Fibroblast of villous mesenchyme (primary cell): ENCODE measurements around the gene NANOS3. TPM values are rescaled to one million over a fixed set of nuclear protein-coding genes. Genes with fewer than 3 reads are reported as not detected.
"Not testable (repeated sequence)": the region's sequence is repeated elsewhere in the genome, so short reads cannot be mapped to it uniquely, and the experiment has no call there.

Experiments
- DNase-seq: peaks from one replicate; pipeline ENCODE4 v3.0.0-alpha.2; 2010; ENCODE audit warnings: low read depth
- H3K4me3 ChIP-seq: 2 replicates; pipeline ENCODE4 v1.5.1; 2011; ENCODE audit warnings: low read depth, mild to moderate bottlenecking, low read length
- total RNA-seq: library from RNA; depleted of rRNA; stranded (reverse); fragments of >200 nt; gene quantifications from 2 replicates; pipeline ENCODE4 v1.2.3, GENCODE V29; 2012
- TF ChIP-seq, protein P1 (sequence below): IDR thresholded peaks from 2 replicates; pipeline ENCODE4 v1.5.1; 2012; ENCODE audit warnings: low read depth, mild to moderate bottlenecking, low read length; ENCODE audit not compliant: insufficient read depth

The NANOS3 gene
- total RNA-seq, 1 donor, result not detected

DNA sequence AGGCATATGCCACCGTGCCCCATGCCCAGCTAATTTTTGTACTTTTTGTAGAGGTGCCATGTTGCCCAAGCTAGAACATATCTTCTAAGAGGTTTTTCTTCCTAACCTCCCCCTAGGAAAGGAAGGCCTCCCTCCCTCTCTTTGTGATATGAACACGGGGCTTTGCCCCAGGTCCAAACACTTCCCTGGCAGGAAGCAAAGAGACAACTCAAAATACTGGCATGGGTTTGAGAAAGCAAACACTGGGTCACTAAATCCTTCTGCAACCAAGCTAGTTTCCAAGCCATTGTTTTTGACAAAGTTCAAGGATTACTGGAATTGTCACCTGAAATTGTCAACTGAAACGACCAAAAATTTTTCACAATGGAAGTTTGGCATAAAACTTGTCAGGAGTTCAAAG, 37.8 kb downstream of the NANOS3 start:
- DNase-seq, result no peak
- H3K4me3 ChIP-seq, result no peak overlapping the region
- TF ChIP-seq, protein P1, sequence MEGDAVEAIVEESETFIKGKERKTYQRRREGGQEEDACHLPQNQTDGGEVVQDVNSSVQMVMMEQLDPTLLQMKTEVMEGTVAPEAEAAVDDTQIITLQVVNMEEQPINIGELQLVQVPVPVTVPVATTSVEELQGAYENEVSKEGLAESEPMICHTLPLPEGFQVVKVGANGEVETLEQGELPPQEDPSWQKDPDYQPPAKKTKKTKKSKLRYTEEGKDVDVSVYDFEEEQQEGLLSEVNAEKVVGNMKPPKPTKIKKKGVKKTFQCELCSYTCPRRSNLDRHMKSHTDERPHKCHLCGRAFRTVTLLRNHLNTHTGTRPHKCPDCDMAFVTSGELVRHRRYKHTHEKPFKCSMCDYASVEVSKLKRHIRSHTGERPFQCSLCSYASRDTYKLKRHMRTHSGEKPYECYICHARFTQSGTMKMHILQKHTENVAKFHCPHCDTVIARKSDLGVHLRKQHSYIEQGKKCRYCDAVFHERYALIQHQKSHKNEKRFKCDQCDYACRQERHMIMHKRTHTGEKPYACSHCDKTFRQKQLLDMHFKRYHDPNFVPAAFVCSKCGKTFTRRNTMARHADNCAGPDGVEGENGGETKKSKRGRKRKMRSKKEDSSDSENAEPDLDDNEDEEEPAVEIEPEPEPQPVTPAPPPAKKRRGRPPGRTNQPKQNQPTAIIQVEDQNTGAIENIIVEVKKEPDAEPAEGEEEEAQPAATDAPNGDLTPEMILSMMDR, result no peak

DNA sequence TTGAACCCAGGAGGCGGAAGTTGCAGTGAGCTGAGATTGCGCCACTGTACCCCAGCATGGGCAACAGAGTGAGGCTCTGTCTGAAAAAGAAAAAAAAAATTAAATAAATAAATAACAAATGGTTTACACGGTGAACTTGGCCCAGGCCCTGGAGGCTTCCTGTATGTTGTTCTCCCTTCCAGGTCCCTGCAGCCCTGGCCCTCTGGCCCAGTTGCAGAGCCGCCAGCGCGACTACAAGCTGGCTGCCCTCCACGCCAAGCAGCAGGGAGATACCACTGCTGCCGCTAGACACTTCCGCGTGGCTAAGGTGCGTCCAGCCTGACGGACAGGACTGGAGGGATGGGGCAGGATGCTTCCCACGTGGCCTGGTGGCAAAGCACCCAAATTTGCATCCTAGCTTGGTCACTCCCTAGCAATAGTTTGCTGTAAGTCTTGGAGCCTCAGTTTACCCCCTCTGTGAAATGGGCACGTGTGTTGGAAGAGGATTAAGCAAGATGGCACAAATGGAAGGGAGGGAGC, 41.0 kb downstream of the NANOS3 start:
- no peak for DNase-seq
- TF ChIP-seq, protein P1, result no peak
- no peak overlapping the region for H3K4me3 ChIP-seq

DNA sequence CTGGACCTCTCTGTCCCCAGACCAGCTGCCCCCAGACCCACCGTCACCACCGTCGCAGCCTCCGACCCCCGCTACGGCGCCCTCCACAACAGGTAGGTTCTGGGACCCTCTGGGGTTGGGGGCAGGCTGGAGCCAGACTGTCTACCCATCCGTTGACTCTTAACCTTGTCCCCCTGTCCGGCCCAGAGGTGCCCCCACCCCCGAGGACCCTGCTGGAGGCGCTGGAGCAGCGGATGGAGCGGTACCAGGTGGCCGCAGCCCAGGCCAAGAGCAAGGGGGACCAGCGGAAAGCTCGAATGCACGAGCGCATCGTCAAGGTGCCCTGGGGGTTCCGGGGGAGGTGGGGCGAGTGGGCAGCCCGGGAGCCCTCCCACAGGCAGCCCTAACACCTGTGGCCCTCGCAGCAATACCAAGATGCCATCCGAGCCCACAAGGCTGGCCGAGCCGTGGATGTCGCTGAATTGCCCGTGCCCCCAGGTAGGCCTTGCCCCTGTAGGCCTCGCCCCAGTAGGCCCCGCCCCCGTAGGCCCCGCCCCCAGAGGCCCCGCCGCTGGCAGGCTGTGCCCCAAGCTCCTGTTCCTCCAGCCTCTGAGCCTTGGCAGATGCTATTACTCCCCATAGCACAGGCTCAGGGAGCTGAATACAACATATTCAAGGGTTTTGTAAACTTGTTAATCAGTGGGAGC, 41.9 kb downstream of the NANOS3 start:
- TF ChIP-seq, protein P1, result no peak
- no peak for DNase-seq
- no peak overlapping the region for H3K4me3 ChIP-seq

DNA sequence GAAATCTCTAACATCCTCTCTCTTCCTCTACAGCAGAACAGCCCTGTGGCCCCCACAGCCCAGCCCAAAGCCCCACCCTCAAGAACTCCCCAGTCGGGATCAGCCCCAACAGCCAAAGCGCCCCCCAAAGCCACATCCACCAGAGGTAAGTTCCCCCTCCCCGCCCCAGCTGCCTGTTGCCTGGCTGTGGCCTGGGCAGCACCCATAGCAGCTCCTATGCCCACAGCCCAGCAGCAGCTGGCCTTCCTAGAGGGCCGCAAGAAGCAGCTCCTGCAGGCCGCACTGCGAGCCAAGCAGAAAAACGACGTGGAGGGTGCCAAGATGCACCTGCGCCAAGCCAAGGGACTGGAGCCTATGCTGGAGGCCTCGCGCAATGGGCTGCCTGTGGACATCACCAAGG, 43.6 kb downstream of the NANOS3 start:
- H3K4me3 ChIP-seq, result no peak overlapping the region
- no peak for DNase-seq
- TF ChIP-seq, protein P1, result no peak

DNA sequence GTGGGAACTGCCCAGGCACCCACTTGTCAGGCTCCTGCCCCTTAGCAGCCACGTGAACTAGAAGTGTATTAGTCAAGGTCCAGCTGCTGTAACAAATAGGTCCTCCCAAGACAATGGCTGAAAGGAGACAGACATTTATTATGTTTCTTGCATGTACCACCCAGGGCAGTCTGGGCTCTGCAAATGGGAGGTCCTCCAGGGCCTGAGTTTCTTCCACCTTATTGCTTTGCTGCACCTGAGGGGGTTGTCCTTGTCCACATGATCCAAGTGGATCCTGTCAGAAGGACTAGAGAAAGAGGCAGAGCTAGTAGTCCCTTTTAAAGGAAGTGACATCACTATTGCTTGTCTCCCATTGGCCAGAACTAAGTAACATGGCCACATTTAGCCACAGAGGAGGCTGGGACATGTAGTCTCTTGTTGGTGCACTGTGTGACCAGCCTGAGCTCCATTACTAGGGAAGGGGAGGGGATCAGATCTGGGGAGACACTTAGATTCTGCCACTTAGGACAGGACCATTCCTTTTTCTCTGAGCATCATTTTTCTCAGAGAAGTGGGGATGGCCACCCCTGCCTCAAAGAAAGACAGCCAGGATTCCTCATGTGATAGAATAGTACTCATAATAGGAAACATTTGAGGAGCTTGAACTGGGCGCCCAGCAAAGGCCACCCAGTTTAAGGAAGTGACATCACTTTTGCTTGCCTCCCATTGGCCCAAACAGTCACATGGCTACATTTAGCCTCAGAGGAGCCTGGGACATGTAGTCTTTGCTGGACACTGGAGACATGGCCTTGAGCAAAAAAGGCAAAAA, 44.2 kb downstream of the NANOS3 start:
- TF ChIP-seq, protein P1, result no peak
- DNase-seq, result peak; percentile 53
- no peak overlapping the region for H3K4me3 ChIP-seq

DNA sequence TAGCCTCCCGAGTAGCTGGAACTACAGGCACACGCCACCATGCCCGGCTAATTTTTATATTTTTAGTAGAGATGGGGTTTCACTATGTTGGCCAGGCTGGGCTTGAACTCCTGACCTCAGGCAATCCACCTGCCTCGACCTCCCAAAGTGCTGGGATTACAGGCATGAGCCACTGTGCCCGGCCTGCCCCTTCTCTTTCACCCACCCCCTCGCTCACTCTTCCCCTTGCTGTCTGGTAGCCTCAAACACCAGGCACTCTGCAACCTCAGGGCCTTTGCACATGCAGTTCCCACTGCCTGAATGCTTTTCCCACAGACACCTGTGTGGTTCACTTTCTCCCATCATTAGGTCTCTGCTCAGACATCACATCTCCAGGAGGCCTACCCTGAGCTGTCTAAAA, 45.2 kb downstream of the NANOS3 start:
- H3K4me3 ChIP-seq, DNase-seq: not testable (repeated sequence)

DNA sequence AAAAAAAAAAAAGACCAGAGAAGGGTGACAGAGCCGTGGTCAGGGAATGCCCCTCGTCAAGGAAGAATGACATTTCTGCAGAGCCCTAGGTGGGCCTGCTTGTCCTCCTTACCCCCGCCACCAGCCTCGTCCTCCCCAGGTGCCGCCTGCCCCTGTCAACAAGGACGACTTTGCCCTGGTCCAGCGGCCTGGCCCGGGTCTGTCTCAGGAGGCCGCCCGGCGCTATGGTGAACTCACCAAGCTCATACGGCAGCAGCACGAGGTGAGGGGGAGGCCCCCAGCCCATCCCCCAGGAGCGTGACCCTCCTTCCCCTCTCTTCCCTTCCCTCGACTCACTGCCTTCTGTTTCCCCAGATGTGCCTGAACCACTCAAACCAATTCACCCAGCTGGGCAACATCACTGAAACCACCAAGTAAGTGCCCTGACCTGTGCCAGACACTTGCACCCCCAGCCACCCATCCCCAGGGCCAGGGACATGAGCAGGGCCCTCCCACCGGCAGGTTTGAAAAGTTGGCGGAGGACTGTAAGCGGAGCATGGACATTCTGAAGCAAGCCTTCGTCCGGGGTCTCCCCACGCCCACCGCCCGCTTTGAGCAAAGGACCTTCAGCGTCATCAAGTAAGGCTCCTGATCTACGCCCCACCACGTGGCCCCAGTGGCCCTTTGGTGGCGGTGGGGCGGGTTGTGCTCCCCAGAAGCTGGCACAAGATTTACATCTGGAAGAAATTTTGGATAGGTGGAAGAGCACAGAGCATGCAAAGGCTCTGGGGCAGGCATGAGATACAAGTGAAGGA, 46.5 kb downstream of the NANOS3 start:
- no peak for DNase-seq
- H3K4me3 ChIP-seq, result no peak overlapping the region
- TF ChIP-seq, protein P1, result no peak
